TTC549 (cell line): ENCODE results near the gene KMT5B.

Experiments
- FAIRE-seq: peaks from 2 replicates; lab custom pipeline; 2012; peaks lifted over from hg19 to GRCh38; lab: Jason Lieb, UNC

Gene KMT5B

GRCh38 chr11:68179847-68180246, 33.2 kb downstream of the KMT5B start:
- no peak for FAIRE-seq

DNA sequence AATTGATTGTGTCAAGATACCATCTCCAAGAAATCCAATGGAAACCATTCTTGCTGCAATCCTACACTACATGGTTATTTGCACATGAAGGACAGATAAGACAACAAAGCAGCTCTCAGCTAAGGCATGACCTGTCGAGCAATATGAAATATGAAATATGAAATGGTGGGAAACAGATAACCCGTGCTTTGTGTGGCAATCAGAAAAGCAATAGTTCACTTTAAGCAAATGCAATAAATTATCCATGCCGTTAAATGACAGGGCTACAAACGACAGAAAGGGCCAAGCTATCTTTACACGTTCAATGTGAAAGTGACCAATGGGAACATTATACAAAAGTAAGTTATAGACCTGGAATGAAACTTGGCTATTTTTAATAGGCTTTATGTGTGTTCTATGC, 35.2 kb downstream of the KMT5B start:
- FAIRE-seq = no peak

- FAIRE-seq = no peak
Observed at GRCh38 chr11:68173926-68174325, 39.2 kb downstream of the KMT5B start.

DNA sequence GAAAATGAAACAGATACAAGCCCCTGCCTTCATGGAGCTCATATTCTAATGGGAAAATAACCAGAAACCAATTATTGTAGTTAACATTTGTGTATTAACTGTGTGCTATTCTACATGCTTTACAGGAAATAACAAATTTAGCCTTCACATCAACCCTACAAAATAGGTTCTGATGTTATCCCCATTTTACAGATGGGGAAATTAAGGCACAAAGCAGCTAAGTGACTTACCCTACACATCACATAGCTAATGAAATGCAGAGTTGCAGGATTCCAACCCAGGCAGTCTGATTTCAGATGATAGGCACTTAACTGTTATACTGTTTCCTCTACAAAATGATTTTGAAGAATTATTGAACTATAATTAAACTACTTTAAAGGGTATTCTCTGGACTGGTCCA, 43.7 kb downstream of the KMT5B start:
- FAIRE-seq = no peak

DNA sequence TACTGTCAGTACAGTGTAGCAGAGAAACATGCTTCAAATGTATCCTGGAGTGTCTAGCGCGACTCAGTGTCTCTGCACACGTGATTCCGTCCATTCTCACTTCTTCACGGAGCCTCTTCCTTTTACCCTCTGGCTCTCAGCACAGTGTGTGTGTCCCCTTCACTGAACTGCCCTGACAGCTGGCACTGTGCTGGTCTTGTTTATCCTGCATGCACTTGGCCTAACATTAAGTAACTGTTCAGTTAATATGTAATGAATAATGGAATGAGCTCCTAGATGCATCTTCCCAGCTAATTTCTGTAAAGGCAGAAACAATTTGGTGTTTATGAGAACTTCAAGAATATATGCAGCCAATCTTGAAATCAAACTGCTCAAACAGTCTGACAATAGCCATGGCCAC, 44.4 kb downstream of the KMT5B start:
- no peak for FAIRE-seq

DNA sequence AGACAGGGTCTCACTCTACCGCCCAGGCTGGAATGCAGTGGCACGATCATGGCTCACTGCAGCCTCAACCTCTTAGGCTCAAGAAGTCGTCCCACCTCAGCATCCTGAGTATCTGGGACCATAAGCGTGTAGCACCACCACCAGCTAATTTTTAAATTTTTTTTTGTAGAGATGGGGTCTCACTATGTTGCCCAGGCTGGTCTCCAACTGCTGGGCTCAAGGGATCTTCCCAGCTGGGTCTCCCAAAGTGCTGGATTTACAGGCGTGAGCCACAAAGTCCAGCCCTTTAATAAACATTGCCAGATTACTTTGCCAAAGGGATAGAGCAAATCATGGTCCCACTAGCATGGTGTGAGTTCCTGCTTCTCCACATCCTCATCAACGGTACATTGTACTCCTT, 45.6 kb downstream of the KMT5B start:
- FAIRE-seq = no peak

- FAIRE-seq = no peak
Observed at GRCh38 chr11:68166969-68167368, 46.1 kb downstream of the KMT5B start.

DNA sequence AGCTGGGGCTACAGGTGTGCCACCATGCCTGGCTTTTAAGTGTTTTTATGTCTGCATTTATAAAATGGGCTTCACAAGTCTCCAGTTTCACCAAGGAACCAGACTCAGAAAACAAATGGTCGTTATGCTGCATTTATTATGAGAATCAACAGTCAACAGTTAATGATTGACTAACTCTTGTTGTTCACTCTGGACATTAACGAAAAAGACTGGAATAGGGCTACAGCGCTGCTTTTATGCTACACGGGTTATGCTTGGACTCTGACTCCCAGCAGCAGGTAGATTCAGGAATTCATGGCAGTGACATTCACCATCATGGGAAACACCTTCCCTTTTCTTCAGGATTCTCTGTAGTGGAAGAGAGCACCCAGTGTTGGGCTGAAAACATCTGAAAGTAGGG, 47.5 kb downstream of the KMT5B start:
- FAIRE-seq = no peak

DNA sequence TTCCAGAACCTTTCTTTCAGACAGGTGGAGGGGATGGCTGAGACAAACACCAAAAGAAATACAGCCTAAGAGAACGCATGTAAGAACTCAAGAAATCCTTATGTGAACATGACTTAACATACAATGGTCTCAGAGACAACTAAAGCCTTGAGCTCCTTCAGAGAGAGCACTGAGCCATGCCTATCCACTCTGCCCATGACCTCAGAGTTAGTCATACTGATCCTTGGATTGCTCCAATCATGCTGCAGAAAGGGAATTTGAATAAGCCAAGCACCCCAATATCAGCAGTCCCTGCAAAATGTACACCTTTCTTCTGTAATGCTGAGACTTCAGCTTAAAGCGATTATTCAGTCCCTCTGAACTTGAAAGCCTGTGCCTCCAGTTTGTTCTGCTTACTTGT, 48.7 kb downstream of the KMT5B start:
- FAIRE-seq = no peak

- FAIRE-seq = no peak
Observed at GRCh38 chr11:68163691-68164090, 49.4 kb downstream of the KMT5B start.

- FAIRE-seq = no peak
Observed at GRCh38 chr11:68160100-68160695, 52.9 kb downstream of the KMT5B start.

- no peak for FAIRE-seq
Observed at GRCh38 chr11:68159665-68160064, 53.4 kb downstream of the KMT5B start.

- no peak for FAIRE-seq
Observed at GRCh38 chr11:68159161-68159560, 53.9 kb downstream of the KMT5B start.

- FAIRE-seq = no peak
Observed at GRCh38 chr11:68158580-68158979, 54.5 kb downstream of the KMT5B start.

DNA sequence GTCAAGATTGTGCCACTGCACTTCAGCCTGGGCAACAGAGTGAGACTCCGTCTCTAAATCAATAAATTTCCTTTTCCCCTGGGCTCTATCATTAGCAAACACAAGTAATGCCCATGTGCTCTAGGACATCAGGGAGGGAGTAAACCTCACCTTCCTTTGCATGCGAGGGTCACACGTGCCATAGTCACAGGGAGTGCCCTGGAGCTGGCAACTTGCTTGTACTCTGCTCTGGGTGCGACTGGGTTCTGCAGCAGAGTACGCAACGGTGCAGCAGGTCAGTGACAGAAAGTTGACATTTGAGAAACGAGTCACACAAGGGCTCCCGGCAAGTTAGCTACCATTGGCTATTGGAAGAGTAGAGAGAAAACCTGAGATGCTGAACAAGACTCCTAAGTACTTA, 59.4 kb downstream of the KMT5B start:
- FAIRE-seq = no peak

- FAIRE-seq = no peak
Observed at GRCh38 chr11:68150037-68150436, 63.1 kb downstream of the KMT5B start.

GRCh38 chr11:68149417-68149816, 63.7 kb downstream of the KMT5B start:
- FAIRE-seq = no peak

- FAIRE-seq = no peak
Observed at GRCh38 chr11:68148879-68149278, 64.2 kb downstream of the KMT5B start.

- FAIRE-seq = no peak
Observed at GRCh38 chr11:68148071-68148805, 64.9 kb downstream of the KMT5B start.

DNA sequence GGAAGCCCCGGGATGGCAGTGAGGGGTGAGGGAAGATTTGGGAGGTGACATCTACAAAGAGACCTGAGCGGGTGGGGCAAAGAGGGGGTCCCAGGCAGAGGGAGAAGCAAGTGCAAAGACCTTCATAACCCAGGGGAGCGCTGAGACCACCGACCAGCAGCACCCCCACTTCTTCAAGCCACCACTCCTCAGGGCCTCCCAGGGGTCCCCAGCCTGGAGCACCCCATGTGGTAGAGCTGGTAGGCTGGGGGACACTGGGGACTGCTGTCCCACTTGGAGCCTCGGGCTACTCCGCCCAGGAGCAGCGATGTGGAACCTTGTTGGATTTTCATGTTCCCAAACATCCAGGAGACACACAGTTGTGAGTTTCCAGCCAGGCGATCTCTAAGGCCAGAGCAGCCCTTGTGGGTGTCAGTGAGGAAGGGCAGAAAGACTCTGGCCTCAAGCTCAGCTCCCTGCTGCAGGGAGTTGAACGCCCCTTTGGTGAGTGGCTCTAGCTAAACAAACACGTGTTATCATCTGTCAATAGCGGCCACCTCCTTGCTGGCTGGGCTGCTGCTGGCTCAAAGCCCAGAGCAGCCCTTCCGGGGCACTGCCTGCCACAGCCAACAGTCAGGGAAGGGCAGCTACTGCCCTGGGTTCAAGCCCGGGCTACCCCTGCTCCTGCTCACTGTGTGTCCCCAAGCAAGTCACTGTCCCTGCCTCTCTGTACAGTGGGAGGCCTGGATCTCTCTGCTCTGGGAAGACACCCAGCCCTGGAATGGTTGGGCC, 66.2 kb downstream of the KMT5B start:
- no peak for FAIRE-seq

- no peak for FAIRE-seq
Observed at GRCh38 chr11:68146010-68146540, 67.0 kb downstream of the KMT5B start.

- FAIRE-seq = no peak
Observed at GRCh38 chr11:68145120-68145866, 67.8 kb downstream of the KMT5B start.

- FAIRE-seq = no peak
Observed at GRCh38 chr11:68143310-68143689, 69.8 kb downstream of the KMT5B start.
